ENCODE results near the gene GRIN1.

DNA sequence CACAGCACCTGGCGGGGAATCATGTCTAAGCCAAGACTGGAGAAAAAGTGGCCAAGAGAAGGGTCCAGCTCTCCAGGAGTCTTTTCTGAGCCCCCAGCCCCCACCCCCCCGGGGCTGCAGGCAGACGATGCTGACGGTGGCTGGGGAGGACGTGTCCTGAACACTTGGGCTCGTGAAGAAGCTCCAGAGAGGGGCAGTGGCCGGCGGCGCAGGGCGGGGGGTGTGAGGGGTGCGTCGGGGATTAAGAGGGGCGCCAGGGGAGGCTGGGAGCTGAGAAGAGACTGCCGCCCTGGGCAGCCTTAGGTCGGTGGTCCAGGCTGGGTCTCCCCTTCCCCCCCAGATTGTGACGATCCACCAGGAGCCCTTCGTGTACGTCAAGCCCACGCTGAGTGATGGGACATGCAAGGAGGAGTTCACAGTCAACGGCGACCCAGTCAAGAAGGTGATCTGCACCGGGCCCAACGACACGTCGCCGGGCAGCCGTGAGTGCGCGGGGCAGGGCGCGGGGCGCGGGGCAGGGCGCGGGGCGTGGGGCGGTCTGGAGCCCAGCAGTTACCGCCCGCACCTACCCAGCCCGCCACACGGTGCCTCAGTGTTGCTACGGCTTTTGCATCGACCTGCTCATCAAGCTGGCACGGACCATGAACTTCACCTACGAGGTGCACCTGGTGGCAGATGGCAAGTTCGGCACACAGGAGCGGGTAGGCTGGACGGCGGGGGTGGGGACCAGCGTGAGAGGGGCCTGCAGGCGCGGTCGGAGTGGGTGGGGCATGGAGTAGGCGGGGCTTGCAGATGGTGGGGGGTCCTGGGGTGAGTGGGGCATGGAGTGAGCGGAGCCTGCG lies 22.0 kb downstream of the GRIN1 start:
- TF ChIP-seq POLR2A (IDR thresholded peaks at IDR 0.05; ENCODE audit: control extremely low read depth in 1 of 2, low read depth in 2 of 2, low read length in 2 of 2) (no peak), SIN3A (conservative IDR thresholded peaks at IDR 0.05 in 1 of 2, IDR thresholded peaks at IDR 0.05 in 1 of 2; ENCODE audit: low read depth in 1 of 2, low read length in 2 of 2) (no peak)

Measured in H1 (cell line).